Vagina (tissue), 2 donors: ENCODE measurements around the gene DNAJC5.

Experiments
- CTCF ChIP-seq, 3 experiments: fragments of 450-650 bp in 2 of 3; fragments of 200-600 bp in 1 of 3; sonication (generic) in 1 of 3; IDR thresholded peaks; one replicate each; pipeline ENCODE4 v1.5.1; 2017 to 2019; ENCODE audit warnings: antibody characterized with exemption in 3 of 3, mild to moderate bottlenecking in 2 of 3, moderate library complexity in 2 of 3
- POLR2A ChIP-seq, 2 donors: fragments of 450-650 bp; IDR thresholded peaks; one replicate each; pipeline ENCODE4 v1.6.1; 2017; ENCODE audit warnings: antibody characterized with exemption in 2 of 2, mild to moderate bottlenecking in 2 of 2, moderate library complexity in 2 of 2
- POLR2AphosphoS5 ChIP-seq, 2 donors: sonication (generic); formaldehyde crosslinking; IDR thresholded peaks; one replicate each; pipeline ENCODE4 v1.9.0; 2017; ENCODE audit warnings: antibody characterized with exemption in 2 of 2, mild to moderate bottlenecking in 2 of 2, low read depth in 1 of 2; ENCODE audit not compliant: insufficient read depth in 1 of 2

GRCh38 chr20:63966172-63966943 is 71.4 kb downstream of the DNAJC5 start:
- TF ChIP-seq POLR2A (IDR thresholded peaks at IDR 0.05) (no peak), CTCF (IDR thresholded peaks at IDR 0.05) (no peak), POLR2AphosphoS5 (IDR thresholded peaks at IDR 0.05; ENCODE audit: insufficient read depth in 1 of 2, low read depth in 1 of 2) (no peak)
